Kidney (tissue), 14 donors: ENCODE results near the gene RAB6A. TPM values are rescaled to one million over a fixed set of nuclear protein-coding genes. Genes with fewer than 3 reads are reported as not detected.
A peak's percentile ranks its signal among the peaks of the same experiment; 100 is the strongest.

Experiments
- DNase-seq, 5 donors: peaks; one replicate each; pipeline ENCODE4 v3.0.0-alpha.2; 2013 to 2020
- FAIRE-seq: peaks from 2 replicates; lab custom pipeline; 2012; peaks lifted over from hg19 to GRCh38; lab: Jason Lieb, UNC
- H3K27ac ChIP-seq, 2 donors: one replicate each; pipeline ENCODE4 v1.7.0; 2013; ENCODE audit warnings: low read depth in 2 of 2, low read length in 2 of 2, inconsistent platforms in 1 of 2
- H3K27me3 ChIP-seq: one replicate; pipeline ENCODE4 v1.7.1; 2013; ENCODE audit warnings: low read length, inconsistent platforms; ENCODE audit not compliant: control insufficient read depth, insufficient read depth
- H3K36me3 ChIP-seq, 3 donors: one replicate each; pipeline versions ENCODE4 v1.7.0 to v1.7.1; 2013; ENCODE audit warnings: low read length in 3 of 3, control low read depth in 1 of 3, inconsistent platforms in 1 of 3; ENCODE audit not compliant: insufficient read depth in 3 of 3, control insufficient read depth in 2 of 3
- H3K4me1 ChIP-seq, 3 donors: one replicate each; pipeline versions ENCODE4 v1.7.0 to v1.7.1; 2013; ENCODE audit warnings: low read length in 3 of 3, inconsistent platforms in 1 of 3, low read depth in 1 of 3; ENCODE audit not compliant: control insufficient read depth in 2 of 3, insufficient read depth in 2 of 3
- H3K4me3 ChIP-seq, 3 donors: one replicate each; pipeline versions ENCODE4 v1.7.0 to v1.8.1; 2013; ENCODE audit warnings: low read length in 3 of 3, control low read depth in 1 of 3, inconsistent platforms in 1 of 3
- H3K9ac ChIP-seq, 3 donors: one replicate each; pipeline versions ENCODE4 v1.7.0 to v1.7.1; 2013; ENCODE audit warnings: low read length in 3 of 3, control low read depth in 1 of 3, inconsistent platforms in 1 of 3
- H3K9me3 ChIP-seq, 3 donors: one replicate each; pipeline versions ENCODE4 v1.7.0 to v1.7.1; 2013; ENCODE audit warnings: low read length in 3 of 3, control low read depth in 1 of 3, inconsistent platforms in 1 of 3; ENCODE audit not compliant: control insufficient read depth in 2 of 3, insufficient read depth in 1 of 3
- CTCF ChIP-seq: IDR thresholded peaks from 3 replicates; pipeline ENCODE4 v1.5.1; 2012; ENCODE audit warnings: mild to moderate bottlenecking, moderate library complexity, borderline replicate concordance; ENCODE audit not compliant: insufficient read depth; ENCODE audit errors: extremely low read depth
- intact Hi-C: fragments of 100-400 bp; cut with DNase I; formaldehyde crosslinking; loops from one replicate; pipeline ENCODE4 v1.11.1; 2022
- polyA plus RNA-seq: library from polyadenylated mRNA; stranded (reverse); fragments of 350-450 nt; fragmentation: Illumina TruSeq; extraction: RNeasy Lipid Tissue Mini Kit (QIAGEN cat#74804); gene quantifications from one replicate; pipeline ENCODE4 v1.2.3, GENCODE V29; 2014; ENCODE audit warnings: low read depth, low replicate concordance; ENCODE audit not compliant: insufficient read depth
- total RNA-seq: library from RNA; stranded (reverse); fragmentation: NEBNext Ultra II Directional; extraction: Animal tissue kit (Norgen Biotek cat#: 25700); gene quantifications from one replicate; pipeline ENCODE4 v1.2.1, GENCODE V29; 2021
- donor health status: control.
- donor health status: control.
- donor health status: control.
- donor health status: control.
- donor health status: control.
- donor health status: DM: yes; HTN: yes; CAD: no.
- donor health status: Normal renal cell carcinoma (clear cell type).

The RAB6A gene
- total and polyA plus RNA-seq, 2 donors from 2014 or later: 61.0 to 138 TPM

GRCh38 chr11:73716153-73717056, 44.5 kb downstream of the RAB6A start:
- no peak overlapping the region for H3K27ac ChIP-seq
- FAIRE-seq: no peak
- no peaks in the 10 kb centered on the region for H3K9me3 ChIP-seq
- H3K4me3 ChIP-seq: no peak overlapping the region
- DNase-seq: peak in 1 of 5 donors; percentile 11
- H3K9ac ChIP-seq: no peak overlapping the region
- H3K4me1 ChIP-seq: no peaks in the 10 kb centered on the region
- H3K27me3 ChIP-seq: no peaks in the 10 kb centered on the region
- peaks cover 0 to 5% (median 3%) of the 10 kb centered on the region in 3 donors for H3K36me3 ChIP-seq
- intact Hi-C loops: no loop called here
- TF ChIP-seq CTCF: no peak

- FAIRE-seq (no peak), DNase-seq (no peak)
- intact Hi-C loops: no loop called here
- Histone ChIP-seq H3K9ac (no peak overlapping the region), H3K9me3 (no peaks in the 10 kb centered on the region), H3K27me3 (no peaks in the 10 kb centered on the region), H3K4me3 (no peak overlapping the region), H3K27ac (no peak overlapping the region), H3K4me1 (no peaks in the 10 kb centered on the region), H3K36me3 (peaks cover 3 to 6% (median 4%) of the 10 kb centered on the region in 3 donors)
- no peak for TF ChIP-seq CTCF
Observed at GRCh38 chr11:73715541-73715940, 45.3 kb downstream of the RAB6A start.

GRCh38 chr11:73710964-73711363, 49.9 kb downstream of the RAB6A start:
- intact Hi-C loops: no loop called here
- Histone ChIP-seq H3K9me3 (no peaks in the 10 kb centered on the region), H3K36me3 (peaks cover 0 to 14% (median 0%) of the 10 kb centered on the region in 3 donors), H3K4me3 (no peak overlapping the region), H3K9ac (no peak overlapping the region), H3K27me3 (no peaks in the 10 kb centered on the region), H3K27ac (no peak overlapping the region), H3K4me1 (no peaks in the 10 kb centered on the region)
- no peak for FAIRE-seq
- DNase-seq: no peak
- TF ChIP-seq CTCF: no peak
